GM23338 (cell line): Measurements from ENCODE around the gene SACS. TPM values are rescaled to one million over a fixed set of nuclear protein-coding genes. Genes with fewer than 3 reads are reported as not detected.

ENCODE experiments used
- ATAC-seq: fragments of 200-7000 bp; cut with Tn5 transposase; 3 replicates; pipeline ENCODE4 v1.9.1; 2020
- DNase-seq: peaks from one replicate; pipeline ENCODE4 v3.0.0-alpha.2; 2015; ENCODE audit warnings: low spot score
- H2AFZ ChIP-seq: fragments of 200-600 bp; sonication (generic); 2 replicates; pipeline ENCODE4 v1.8.0; 2016; ENCODE audit warnings: antibody characterized with exemption, mild to moderate bottlenecking, moderate library complexity
- H3F3A ChIP-seq: fragments of 200-600 bp; sonication (generic); replicated peaks from 2 replicates; pipeline ENCODE4 v1.8.0; 2017; ENCODE audit warnings: antibody characterized with exemption, mixed run types, low read depth
- H3K27ac ChIP-seq: fragments of 200-600 bp; sonication (generic); 2 replicates; pipeline ENCODE4 v1.6.1; 2016; ENCODE audit warnings: low read depth
- H3K27me3 ChIP-seq: fragments of 200-600 bp; sonication (generic); 2 replicates; pipeline ENCODE4 v1.8.0; 2016; ENCODE audit warnings: mild to moderate bottlenecking, mixed run types, moderate library complexity; ENCODE audit not compliant: insufficient read depth
- H3K36me3 ChIP-seq: fragments of 200-600 bp; sonication (generic); 2 replicates; pipeline ENCODE4 v1.8.0; 2016; ENCODE audit warnings: mild to moderate bottlenecking; ENCODE audit not compliant: insufficient read depth
- H3K4me1 ChIP-seq: fragments of 200-600 bp; sonication (generic); 2 replicates; pipeline ENCODE4 v1.8.0; 2016; ENCODE audit warnings: mild to moderate bottlenecking, moderate library complexity; ENCODE audit not compliant: insufficient read depth
- H3K4me2 ChIP-seq: fragments of 200-600 bp; sonication (generic); 2 replicates; pipeline ENCODE4 v1.7.1; 2017; ENCODE audit warnings: mixed run types
- H3K4me3 ChIP-seq: fragments of 200-600 bp; sonication (generic); 2 replicates; pipeline ENCODE4 v1.6.1; 2016; ENCODE audit warnings: mixed run types
- H3K79me2 ChIP-seq: fragments of 200-600 bp; sonication (generic); replicated peaks from 2 replicates; pipeline ENCODE4 v1.8.0; 2017; ENCODE audit warnings: mild to moderate bottlenecking; ENCODE audit not compliant: insufficient read depth
- H3K9me2 ChIP-seq: fragments of 200-600 bp; sonication (generic); 2 replicates; pipeline ENCODE4 v1.8.0; 2017; ENCODE audit not compliant: insufficient read depth
- H4K20me1 ChIP-seq: fragments of 200-600 bp; sonication (generic); replicated peaks from 2 replicates; pipeline ENCODE4 v1.8.0; 2017; ENCODE audit warnings: mild to moderate bottlenecking; ENCODE audit not compliant: insufficient read depth
- H3K27ac Mint-ChIP-seq: 2 replicates; pipeline ENCODE4 v1.8.0; 2020; ENCODE audit warnings: inconsistent platforms, mild to moderate bottlenecking, moderate library complexity, mixed read lengths
- H3K27me3 Mint-ChIP-seq: 3 replicates; pipeline ENCODE4 v1.8.0; 2022; ENCODE audit warnings: low read depth, mild to moderate bottlenecking, moderate library complexity, mixed read lengths, inconsistent platforms; ENCODE audit not compliant: insufficient read depth, poor library complexity
- H3K36me3 Mint-ChIP-seq: 3 replicates; pipeline ENCODE4 v1.8.0; 2021; ENCODE audit warnings: low read depth, mild to moderate bottlenecking, inconsistent platforms, moderate library complexity, mixed read lengths
- H3K4me1 Mint-ChIP-seq: 3 replicates; pipeline ENCODE4 v1.8.0; 2020; ENCODE audit warnings: mild to moderate bottlenecking, inconsistent platforms, mixed read lengths
- H3K4me3 Mint-ChIP-seq: 3 replicates; pipeline ENCODE4 v1.8.0; 2021; ENCODE audit warnings: moderate library complexity, mild to moderate bottlenecking, inconsistent platforms, mixed read lengths
- H3K9me3 Mint-ChIP-seq: 3 replicates; pipeline ENCODE4 v1.8.0; 2020; ENCODE audit warnings: moderate library complexity, mild to moderate bottlenecking, inconsistent platforms, mixed read lengths
- CREB1 ChIP-seq: fragments of 250-450 bp; sonication (Bioruptor Pico); IDR thresholded peaks from 2 replicates; pipeline ENCODE4 v1.5.0; 2020; ENCODE audit warnings: low read depth, mild to moderate bottlenecking, moderate library complexity
- CTCF ChIP-seq, 2 experiments: fragments of 200-600 bp in 1 of 2; sonication (generic) in 1 of 2; conservative IDR thresholded peaks; 2 replicates each; pipeline versions ENCODE4 v1.5.1 to v1.6.1; 2016 to 2017; ENCODE audit warnings: antibody characterized with exemption in 2 of 2, low read depth in 2 of 2, mild to moderate bottlenecking in 2 of 2, moderate library complexity in 1 of 2
- ETS1 ChIP-seq: IDR thresholded peaks from 2 replicates; pipeline ENCODE4 v1.6.1; 2016; ENCODE audit warnings: antibody characterized with exemption
- EZH2 ChIP-seq: fragments of 200-600 bp; sonication (generic); IDR thresholded peaks from one replicate; pipeline ENCODE4 v1.8.0; 2017; ENCODE audit warnings: antibody characterized with exemption, mild to moderate bottlenecking, low read depth; ENCODE audit not compliant: unreplicated experiment
- EZH2phosphoT487 ChIP-seq: fragments of 200-600 bp; sonication (generic); IDR thresholded peaks from one replicate; pipeline ENCODE4 v1.8.1; 2018; ENCODE audit warnings: antibody characterized with exemption; ENCODE audit not compliant: unreplicated experiment
- JUNB ChIP-seq: IDR thresholded peaks from one replicate; pipeline ENCODE4 v1.6.1; 2016; ENCODE audit warnings: antibody characterized with exemption; ENCODE audit not compliant: unreplicated experiment
- NANOG ChIP-seq: IDR thresholded peaks from 2 replicates; pipeline ENCODE4 v1.6.1; 2016; ENCODE audit warnings: antibody characterized with exemption, borderline replicate concordance
- POLR2AphosphoS5 ChIP-seq: IDR thresholded peaks from 2 replicates; pipeline ENCODE4 v1.6.1; 2016; ENCODE audit warnings: antibody characterized with exemption, low read depth
- STAT1 ChIP-seq: IDR thresholded peaks from one replicate; pipeline ENCODE4 v1.6.1; 2016; ENCODE audit warnings: antibody characterized with exemption; ENCODE audit not compliant: unreplicated experiment
- ZNF114 ChIP-seq: fragments of 250-450 bp; sonication (Bioruptor Pico); IDR thresholded peaks from 2 replicates; pipeline ENCODE4 v1.5.0; 2020; ENCODE audit warnings: mild to moderate bottlenecking, moderate library complexity
- ZNF462 ChIP-seq: fragments of 250-450 bp; sonication (Bioruptor Pico); IDR thresholded peaks from 2 replicates; pipeline ENCODE4 v1.5.0; 2020; ENCODE audit warnings: mild to moderate bottlenecking, moderate library complexity
- polyA plus RNA-seq: library from polyadenylated mRNA; unstranded; fragments of >200 nt; fragmentation: Nextera tagmentation; extraction: Ambion mirVana; gene quantifications from 2 replicates; pipeline ENCODE4 v1.2.1, GENCODE V29; 2016
- total RNA-seq: library from RNA; depleted of rRNA; stranded (reverse); fragments of >200 nt; shearing (Covaris generic); gene quantifications from 2 replicates; pipeline ENCODE4 v1.2.3, GENCODE V29; 2014

SACS gene
- total and polyA plus RNA-seq, 2 experiments from 2014 or later, result 13.8 to 58.7 TPM

- TF ChIP-seq CTCF (conservative IDR thresholded peaks at IDR 0.05; ENCODE audit: low read depth in 2 of 2) (no peak), ZNF114 (no peak), EZH2 (no peak), ETS1 (no peak), STAT1 (no peak), JUNB (no peak), CREB1 (CRISPR knock-in tag) (no peak), EZH2phosphoT487 (no peak), NANOG (no peak), POLR2AphosphoS5 (no peak)
These were observed 83.5 kb downstream of the SACS start (continued) for GRCh38 chr13:23350009-23350408.

GRCh38 chr13:23349161-23349897 lies 84.2 kb downstream of the SACS start:
- H3K27me3 Mint-ChIP-seq, result peaks cover 2% of the 10 kb centered on the region
- H3F3A ChIP-seq, result no peaks in the 10 kb centered on the region
- H3K4me3 ChIP-seq, result no peak overlapping the region
- no peak overlapping the region for H3K4me2 ChIP-seq
- ATAC-seq (no peak), DNase-seq (no peak)
- peaks cover 60% of the 10 kb centered on the region for H3K36me3 Mint-ChIP-seq
- H3K27me3 ChIP-seq, result no peaks in the 10 kb centered on the region
- peaks cover 33% of the 10 kb centered on the region for H3K79me2 ChIP-seq
- 0 out of 2 replicates have a peak overlapping the region, but pooled peaks have one; percentile 76 for H3K27ac Mint-ChIP-seq
- H3K9me2 ChIP-seq, result no peaks in the 10 kb centered on the region
- peaks cover 7% of the 10 kb centered on the region for H3K36me3 ChIP-seq
- H3K9me3 Mint-ChIP-seq, result no peaks in the 10 kb centered on the region
- no peak overlapping the region for H3K4me3 Mint-ChIP-seq
- no peak overlapping the region for H2AFZ ChIP-seq
- H3K4me1 Mint-ChIP-seq, result no peaks in the 10 kb centered on the region
- no peaks in the 10 kb centered on the region for H3K4me1 ChIP-seq
- H3K27ac ChIP-seq, result no peak overlapping the region
- H4K20me1 ChIP-seq, result peaks cover 8% of the 10 kb centered on the region
- no peak for TF ChIP-seq CREB1 (CRISPR knock-in tag)
- TF ChIP-seq EZH2phosphoT487, result no peak
- TF ChIP-seq CTCF (conservative IDR thresholded peaks at IDR 0.05; ENCODE audit: low read depth in 2 of 2), result no peak
- TF ChIP-seq ZNF462, result no peak
- no peak for TF ChIP-seq EZH2
- TF ChIP-seq STAT1, result no peak
- TF ChIP-seq ETS1, result no peak
- no peak for TF ChIP-seq NANOG
